ENCODE data around the gene HACD3.

DNA sequence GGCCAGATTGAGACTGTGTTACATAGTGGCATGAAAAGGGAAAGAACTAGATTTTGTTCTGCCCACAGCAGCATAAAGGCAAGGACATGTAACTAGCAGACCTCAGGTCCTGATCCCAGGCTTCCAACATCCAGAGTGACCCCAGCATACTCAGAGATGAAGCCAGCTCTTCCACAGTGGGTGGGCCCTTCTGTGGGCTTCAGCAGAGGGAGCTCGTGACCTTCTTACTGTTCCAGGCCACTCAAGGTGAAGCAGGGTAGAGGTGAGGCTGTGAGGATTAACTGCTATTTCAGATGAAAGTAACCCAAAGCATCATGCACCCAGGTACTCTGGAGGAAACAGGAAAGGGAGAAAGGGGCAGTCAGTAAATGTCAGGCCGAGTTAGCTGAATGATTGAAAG is 90.6 kb downstream of the HACD3 start:
- TF ChIP-seq CTCF (IDR thresholded peaks at IDR 0.05), result no peak
- TF ChIP-seq POLR2A (IDR thresholded peaks at IDR 0.05), result no peak

All from lower leg skin (tissue), 3 donors.